H1 (cell line): ENCODE measurements around the gene ZFAND3. TPM values are rescaled to one million over a fixed set of nuclear protein-coding genes. Genes with fewer than 3 reads are reported as not detected.

Source experiments
- POLR2AphosphoS5 ChIP-seq: IDR thresholded peaks from 2 replicates; pipeline ENCODE4 v1.6.1; 2011; ENCODE audit warnings: low read depth, low read length
- RAD21 ChIP-seq, 2 experiments: IDR thresholded peaks in 1 of 2; conservative IDR thresholded peaks in 1 of 2; 2 replicates each; pipeline ENCODE4 v1.6.1; 2011; ENCODE audit warnings: low read depth in 2 of 2, low read length in 2 of 2, improper control_type of control experiment in 1 of 2, inconsistent platforms in 1 of 2, mild to moderate bottlenecking in 1 of 2, moderate library complexity in 1 of 2
- RBBP5 ChIP-seq: IDR thresholded peaks from 2 replicates; pipeline ENCODE4 v1.7.1; 2012; ENCODE audit warnings: low read depth, mild to moderate bottlenecking, inconsistent platforms, low read length, moderate library complexity, borderline replicate concordance
- TCF12 ChIP-seq: IDR thresholded peaks from 2 replicates; pipeline ENCODE4 v1.6.1; 2011; ENCODE audit warnings: low read depth, mild to moderate bottlenecking, low read length
- polyA plus RNA-seq, 7 experiments: library from polyadenylated mRNA; depleted of rRNA in 3 of 7; stranded (reverse) in 5 of 7; unstranded in 2 of 7; fragments of >200 nt in 5 of 7; fragments of 200-250 nt in 2 of 7; gene quantifications; 1 replicate in 5 of 7; 2 replicates in 1 of 7; 4 replicates in 1 of 7; pipeline versions ENCODE4 v1.2.1 to v1.2.3, GENCODE V29; 2011 to 2013; ENCODE audit warnings: missing spikeins in 2 of 7, mixed read lengths in 2 of 7
- total RNA-seq: library from RNA; stranded (reverse); fragmentation: NEBNext Ultra II Directional; extraction: Animal tissue kit (Norgen Biotek cat#: 25700); gene quantifications from 2 replicates; pipeline ENCODE4 v1.2.1, GENCODE V29; 2021

The ZFAND3 gene
- total and polyA plus RNA-seq, 2 of the 8 experiments (the other 6 are each of a cell fraction or from before 2014, with no cell fraction given), result 13.0 to 51.3 TPM

DNA sequence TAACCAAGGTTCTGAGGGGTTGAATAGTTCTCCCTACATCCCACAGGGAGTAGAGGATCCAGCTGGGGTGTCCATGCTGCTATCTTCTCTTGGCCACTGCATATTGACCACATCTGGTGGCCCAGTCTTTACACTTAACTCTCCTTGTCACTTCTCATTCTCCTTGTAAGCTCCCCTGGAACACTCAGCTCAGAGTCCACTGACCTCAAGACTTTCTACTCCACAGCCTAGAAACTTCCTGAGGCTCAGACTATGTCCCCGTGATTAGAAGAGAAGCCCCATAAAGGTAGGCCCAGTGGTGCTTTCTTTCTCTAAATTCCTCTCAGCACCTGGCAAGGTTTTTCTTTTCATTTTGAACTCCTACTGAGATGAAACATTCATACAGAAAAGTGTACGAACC is 13.3 kb upstream of the ZFAND3 start (continued):
- TF ChIP-seq TCF12 (no peak), RBBP5 (no peak), POLR2AphosphoS5 (no peak), RAD21 (IDR thresholded peaks at IDR 0.05 in 1 of 2, conservative IDR thresholded peaks at IDR 0.05 in 1 of 2; ENCODE audit: low read depth in 2 of 2, low read length in 2 of 2) (no peak)
